Occipital lobe (tissue), 2 donors: ENCODE data around the gene WFDC12. TPM values are rescaled to one million over a fixed set of nuclear protein-coding genes. Genes with fewer than 3 reads are reported as not detected.
"Not testable (repeated sequence)": the region's sequence is repeated elsewhere in the genome, so short reads cannot be mapped to it uniquely, and the experiment has no call there.

Experiments used
- DNase-seq: peaks from one replicate; lab custom pipeline; 2025; lab: John Stamatoyannopoulos, UW
- total RNA-seq: library from RNA; depleted of rRNA; stranded (reverse); fragments of >200 nt; gene quantifications from one replicate; pipeline ENCODE4 v1.2.3, GENCODE V29; 2014

Gene WFDC12, protein sequence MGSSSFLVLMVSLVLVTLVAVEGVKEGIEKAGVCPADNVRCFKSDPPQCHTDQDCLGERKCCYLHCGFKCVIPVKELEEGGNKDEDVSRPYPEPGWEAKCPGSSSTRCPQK
- total RNA-seq = not detected

GRCh38 chr20:45124365-45124764, at the start of gene WFDC12:
TSS of gene WFDC12 (minus strand) at chr20:45124465. CDS start at chr20:45124447, 18 bp downstream.
- no peak for DNase-seq

DNA sequence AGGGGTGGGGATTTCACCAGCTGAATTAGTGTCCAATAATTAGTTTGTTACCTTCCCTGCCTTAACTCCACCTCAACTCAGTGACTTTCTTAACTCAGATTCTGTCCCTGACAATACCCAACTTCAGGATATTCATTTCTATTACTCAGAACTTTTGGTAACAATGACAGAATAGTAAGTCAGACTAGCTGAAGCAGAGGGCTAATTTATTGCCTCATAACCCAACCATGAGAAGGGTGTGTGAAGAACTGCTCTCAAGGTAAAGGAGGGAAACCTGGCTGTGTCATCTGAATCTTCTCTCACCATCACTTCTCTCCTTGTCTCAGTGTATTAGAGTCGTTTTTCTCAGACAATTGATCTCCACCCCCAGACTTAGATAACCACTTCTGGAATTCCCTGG, 49.3 kb upstream of the WFDC12 start:
- DNase-seq = no peak

DNA sequence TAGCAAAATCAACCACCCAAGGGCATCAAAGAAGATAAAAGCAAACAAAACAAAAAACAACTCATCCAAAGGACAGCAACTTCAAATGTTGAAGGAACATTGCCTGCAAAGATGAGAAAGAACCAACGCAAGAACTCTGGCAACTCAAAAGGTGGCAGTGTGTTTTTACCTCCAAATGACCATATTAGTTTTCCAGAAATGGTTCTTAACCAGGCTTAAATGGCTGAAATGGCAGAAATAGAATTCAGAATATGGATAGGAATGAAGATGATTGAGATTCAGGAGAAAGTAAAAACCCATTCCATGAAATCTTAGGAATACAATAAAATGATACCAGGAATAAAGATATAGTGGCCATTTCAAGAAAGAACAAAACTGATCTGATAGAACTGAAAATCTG, 40.6 kb upstream of the WFDC12 start:
- no peak for DNase-seq

DNA sequence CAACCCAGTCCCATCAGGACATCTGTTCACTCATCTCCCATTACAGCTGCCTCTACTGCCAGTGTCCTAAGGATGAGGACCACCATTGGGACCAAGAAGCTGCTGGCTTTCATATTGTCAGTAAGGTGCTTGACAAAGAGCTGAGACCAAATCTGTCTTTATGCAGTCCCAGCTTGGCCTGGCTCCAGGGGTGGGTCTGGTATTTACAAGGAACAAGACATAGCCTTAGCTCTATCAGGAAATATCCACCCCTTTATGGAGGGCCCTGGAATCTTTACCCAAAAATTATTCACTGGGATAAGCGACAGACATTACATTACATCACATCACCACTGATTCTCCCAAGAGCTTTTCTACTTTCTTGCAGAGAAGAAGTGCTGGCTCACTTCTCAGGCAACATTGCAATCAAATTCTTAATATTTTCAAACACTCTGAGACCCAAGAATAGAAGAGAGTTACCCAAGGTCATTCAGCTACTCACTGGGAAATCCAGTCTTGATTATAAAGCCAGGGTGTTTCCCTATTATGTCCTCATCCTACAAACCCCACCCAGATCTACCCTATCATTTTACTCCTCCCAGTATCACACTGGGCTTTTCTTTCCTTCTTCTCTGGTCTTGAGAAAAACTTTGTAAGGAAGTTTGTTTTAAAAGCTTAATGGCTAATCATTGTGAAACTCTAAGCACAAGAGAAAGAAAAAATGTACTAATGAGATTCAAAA, 39.0 kb upstream of the WFDC12 start:
- DNase-seq = no peak

- no peak for DNase-seq
Observed at GRCh38 chr20:45157962-45158361, 33.7 kb upstream of the WFDC12 start.

- DNase-seq = no peak
Observed at GRCh38 chr20:45156713-45157112, 32.4 kb upstream of the WFDC12 start.

GRCh38 chr20:45154794-45155193, 30.5 kb upstream of the WFDC12 start:
- not testable (repeated sequence) for DNase-seq

DNA sequence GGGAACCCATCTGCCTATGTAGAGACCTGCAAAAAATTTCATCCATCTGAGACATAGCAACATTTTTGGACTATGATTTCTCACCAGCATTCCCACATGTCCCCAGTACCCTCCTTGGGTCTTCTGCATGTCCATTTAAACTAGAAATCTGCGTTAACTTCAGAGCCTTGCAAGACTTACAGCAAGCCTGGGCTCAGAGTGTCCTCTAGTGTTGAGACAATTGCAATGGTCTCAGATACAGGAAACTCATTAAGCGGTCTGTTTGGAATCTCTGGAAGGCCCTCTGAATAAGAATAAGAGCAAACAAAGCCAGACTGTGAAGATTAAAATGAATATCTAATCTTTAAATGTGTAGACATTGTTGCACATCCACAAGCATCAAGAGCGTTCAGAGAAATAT, 29.9 kb upstream of the WFDC12 start:
- no peak for DNase-seq

DNA sequence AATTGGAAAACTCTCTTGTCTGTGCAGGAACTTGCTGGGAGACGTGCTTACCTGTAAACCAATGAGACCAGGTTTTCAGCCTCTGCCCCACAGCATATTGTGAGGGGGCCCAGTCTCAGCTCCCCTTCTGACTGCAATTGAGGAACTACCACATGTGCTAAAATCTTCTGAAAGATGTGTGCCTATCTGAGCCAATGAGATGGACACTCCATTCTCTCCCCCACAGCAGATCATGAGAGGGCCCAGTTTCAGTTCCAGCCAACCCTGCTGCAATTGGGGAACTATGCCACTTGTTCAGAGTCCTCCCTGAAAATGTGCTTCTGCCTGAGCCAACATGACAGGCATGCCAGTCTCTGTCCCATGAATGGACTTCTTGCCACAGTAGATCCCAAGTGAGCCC, 29.5 kb upstream of the WFDC12 start:
- DNase-seq = no peak

- no peak for DNase-seq
Observed at GRCh38 chr20:45153147-45153546, 28.9 kb upstream of the WFDC12 start.

GRCh38 chr20:45152405-45152804, 28.1 kb upstream of the WFDC12 start:
- no peak for DNase-seq

DNA sequence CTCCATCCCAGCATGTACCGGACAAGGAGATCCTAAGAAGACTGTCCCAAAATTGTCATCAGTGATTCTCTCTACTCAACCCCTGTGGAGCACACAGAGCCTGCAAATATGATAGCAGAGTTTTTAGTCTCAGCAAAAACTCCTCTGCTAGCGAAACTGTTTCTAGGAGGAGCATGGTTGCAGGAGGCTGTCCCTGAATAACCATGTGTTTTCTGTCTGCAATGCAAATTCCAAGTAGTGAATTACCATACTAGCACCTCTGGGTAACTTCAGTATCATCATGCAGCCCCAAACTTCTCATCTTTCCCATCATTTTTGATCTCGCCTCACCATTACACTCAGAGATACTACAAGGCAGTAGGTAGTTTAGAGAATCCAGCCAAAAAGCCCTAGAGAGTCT, 24.8 kb upstream of the WFDC12 start:
- no peak for DNase-seq

DNA sequence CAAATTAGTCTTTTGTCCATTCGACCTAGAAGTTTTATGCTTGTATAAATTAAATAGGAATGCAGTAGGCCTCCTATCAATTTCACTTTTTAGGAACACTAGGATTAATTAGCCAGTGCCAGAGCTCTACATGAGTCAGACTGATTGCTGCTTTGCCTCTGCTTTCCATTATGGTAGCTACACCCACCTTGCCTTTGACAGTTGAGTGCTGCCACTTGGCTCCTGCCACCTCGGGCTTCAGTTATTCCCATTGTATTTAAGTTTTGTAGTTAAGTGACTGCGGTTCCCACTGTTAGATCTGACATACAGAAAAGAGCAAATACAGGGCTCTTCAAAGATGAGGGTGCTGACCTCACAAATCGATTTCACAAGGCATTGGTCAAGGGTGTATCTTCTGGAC, 16.6 kb upstream of the WFDC12 start:
- DNase-seq = no peak

DNA sequence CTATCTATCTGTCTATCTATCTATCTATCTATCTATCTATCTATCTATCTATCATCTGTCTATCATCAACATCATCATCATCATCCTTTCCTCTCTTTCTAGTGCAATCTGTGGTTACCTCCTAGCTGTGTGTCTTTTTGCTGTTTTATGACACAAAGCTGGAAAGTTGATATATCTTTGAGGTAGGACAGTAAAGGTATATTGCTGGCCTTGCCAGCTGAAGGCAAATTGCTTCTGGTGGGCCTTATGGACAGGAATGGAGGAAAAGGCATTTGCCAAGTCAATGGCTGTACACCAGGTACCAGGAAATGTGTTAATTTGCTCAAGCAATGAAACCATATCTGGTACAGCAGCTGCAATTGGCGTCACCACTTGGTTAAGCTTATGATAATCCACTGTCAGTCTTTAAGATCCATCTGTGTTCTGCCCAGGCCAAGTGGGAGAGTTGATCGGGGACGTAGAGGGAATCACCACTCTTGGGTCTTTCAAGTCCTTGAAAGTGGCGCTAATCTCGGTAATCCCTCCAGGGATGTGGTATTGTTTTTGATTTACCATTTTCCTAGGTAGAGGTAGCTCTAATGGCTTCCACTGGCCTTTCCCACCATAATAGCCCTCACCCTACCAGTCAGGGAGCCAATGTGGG, 15.6 kb upstream of the WFDC12 start:
- not testable (repeated sequence) for DNase-seq

GRCh38 chr20:45138561-45139300, 14.5 kb upstream of the WFDC12 start:
- DNase-seq = no peak

DNA sequence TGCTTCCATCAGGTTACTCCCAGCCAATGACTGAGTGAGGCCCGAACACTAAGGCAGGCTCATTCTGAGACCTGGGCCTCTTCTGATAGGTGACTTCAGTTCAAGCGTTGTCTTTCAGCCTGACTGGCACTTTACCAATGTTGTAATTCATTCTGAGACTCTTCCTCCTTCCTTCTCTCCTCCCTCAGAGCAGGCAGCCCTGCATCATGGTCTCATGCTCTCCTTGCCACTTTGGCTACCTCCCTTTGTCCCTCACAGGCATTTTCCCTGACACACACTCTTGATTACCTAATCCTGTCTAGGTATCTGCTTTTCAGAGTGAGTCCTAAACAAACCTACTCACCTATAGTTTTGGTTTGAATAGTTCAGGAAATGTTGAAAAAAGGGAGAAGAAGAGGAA, 12.6 kb upstream of the WFDC12 start:
- DNase-seq = no peak

- no peak for DNase-seq
Observed at GRCh38 chr20:45128099-45128498, 3.8 kb upstream of the WFDC12 start.

DNA sequence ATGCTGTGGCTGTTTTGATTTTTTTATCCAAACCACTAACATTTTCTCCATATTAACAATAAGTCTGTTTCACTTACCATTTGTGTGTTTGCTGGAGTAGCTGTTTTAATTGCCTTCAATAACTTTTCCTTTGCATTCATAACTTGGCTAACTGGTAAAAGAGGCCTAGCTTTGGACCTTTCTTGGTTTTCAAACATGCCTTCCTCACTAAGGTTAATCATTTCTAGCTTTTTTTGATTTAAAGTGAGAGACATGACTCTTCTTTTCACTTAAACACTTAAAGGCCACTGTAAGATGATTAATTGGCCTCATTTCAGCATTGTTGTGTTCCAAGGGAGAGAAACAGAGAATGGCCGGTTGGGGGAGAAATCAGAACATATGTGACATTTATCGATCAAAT, 2.9 kb downstream of the WFDC12 start:
- DNase-seq = no peak

GRCh38 chr20:45119556-45120266, 4.6 kb downstream of the WFDC12 start:
- no peak for DNase-seq

GRCh38 chr20:45118028-45118427, 6.2 kb downstream of the WFDC12 start:
- no peak for DNase-seq

- no peak for DNase-seq
Observed at GRCh38 chr20:45117581-45117980, 6.7 kb downstream of the WFDC12 start.

DNA sequence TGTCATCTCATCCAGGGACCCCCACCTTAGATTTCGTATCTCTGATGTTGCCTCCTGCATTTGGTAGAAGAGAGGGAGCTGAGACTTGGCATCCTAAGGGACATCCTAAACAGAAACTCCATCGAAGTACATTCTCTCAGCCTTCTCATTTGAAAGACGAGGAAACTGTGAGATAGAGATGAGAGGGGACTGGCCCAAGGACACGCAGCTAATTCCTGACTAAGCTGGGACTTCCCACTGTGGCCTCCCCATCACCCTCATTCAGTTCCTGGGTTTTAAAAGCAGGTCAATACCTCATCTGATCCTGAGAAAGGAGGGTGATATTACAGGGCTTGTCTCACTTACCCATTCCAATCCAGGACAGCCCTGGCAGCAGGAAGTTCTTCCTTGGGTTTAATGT, 8.4 kb downstream of the WFDC12 start:
- DNase-seq = no peak
